ENCODE data around the gene PRAC2. TPM values are rescaled to one million over a fixed set of nuclear protein-coding genes. Genes with fewer than 3 reads are reported as not detected.

PRAC2 gene
- total and polyA plus RNA-seq, 2 of the 8 experiments (the other 6 are each of a cell fraction or from before 2014, with no cell fraction given) = not detected

DNA sequence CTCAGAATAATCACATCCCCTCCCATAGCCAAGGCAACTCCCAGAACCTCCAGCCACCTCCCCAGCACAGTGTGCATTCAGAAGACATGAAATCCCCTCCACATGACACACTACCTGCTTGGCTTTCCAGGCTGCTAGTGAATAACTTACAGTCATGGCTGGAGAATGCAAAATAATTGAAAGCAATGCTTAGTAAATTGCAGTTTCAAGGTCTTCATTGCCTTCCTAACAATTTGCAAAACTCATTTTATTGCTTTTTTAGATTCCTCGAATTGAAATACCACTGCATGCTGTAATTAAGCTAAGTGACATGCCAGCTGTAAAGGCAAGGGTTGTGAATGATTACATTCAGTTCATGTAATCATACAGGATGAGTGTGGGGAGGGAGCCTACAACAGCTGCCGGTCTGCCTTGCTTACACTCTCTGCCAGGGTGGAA, 34.6 kb downstream of the PRAC2 start:
- WGBS, 2 experiments (ENCODE audit: extremely low coverage in 1 of 2, insufficient coverage in 1 of 2, insufficient read length in 1 of 2, insufficient replicate concordance in 2 of 2, low coverage in 1 of 2, low lambda C conversion rate in 2 of 2, missing lambda C conversion rate in 1 of 2) = 84% methylated on average over 2 of the region's 2 CpGs; no CpG with 5 or more reads in 1 of the 2 experiments
- POLR2A ChIA-PET (ENCODE audit: partially characterized antibody) = interaction anchor here (1.3 to 2.1 kb wide), 2 partner anchors 9 to 10 kb away, joined by 3 to 6 read pairs; no protein-coding TSS in a partner anchor
- Histone ChIP-seq H3K4me1 (replicated peaks in 1 of 4; ENCODE audit: control insufficient read depth in 3 of 4, insufficient read depth in 4 of 4, low read length in 3 of 4) (peaks cover 0 to 7% (median 1%) of the 10 kb centered on the region in 4 experiments; a peak in 3 of 7 replicates), H3K56ac (replicated peaks; ENCODE audit: insufficient read length, low read depth, low read length) (no peak overlapping the region), H3K18ac (ENCODE audit: extremely low read depth, low read length) (no peak overlapping the region), H3K27ac (ENCODE audit: low read depth, low read length) (no peak overlapping the region), H3K14ac (ENCODE audit: insufficient read length) (no peak overlapping the region), H3K4me3 (ENCODE audit: extremely low read depth in 1 of 4, insufficient read depth in 2 of 4, low read depth in 3 of 4, low read length in 4 of 4) (no peak overlapping the region), H4K20me1 (replicated peaks in 1 of 2; ENCODE audit: control insufficient read depth in 1 of 2, insufficient read depth in 2 of 2, low read length in 2 of 2) (peaks cover 12 to 19% of the 10 kb centered on the region in 2 experiments), H4K5ac (ENCODE audit: insufficient read length, low read depth, low read length) (no peak overlapping the region), H4K91ac (replicated peaks; ENCODE audit: insufficient read length, low read length) (no peak overlapping the region), H2AK5ac (ENCODE audit: low read depth, low read length) (no peak overlapping the region), H3K9me3 (ENCODE audit: insufficient read depth in 2 of 2, low read depth in 1 of 2, low read length in 1 of 2) (no peaks in the 10 kb centered on the region), H3K79me2 (ENCODE audit: control insufficient read depth in 1 of 2, insufficient read depth in 2 of 2, low read length in 2 of 2) (no peaks in the 10 kb centered on the region), H2BK15ac (ENCODE audit: low read length) (no peak overlapping the region), H4K8ac (ENCODE audit: extremely low read depth, insufficient read depth, low read length) (no peak overlapping the region), H2AFZ (ENCODE audit: low read length) (no peak overlapping the region), H3K27me3 (replicated peaks in 1 of 4; ENCODE audit: control insufficient read depth in 3 of 4, extremely low read depth in 1 of 4, insufficient read depth in 3 of 4, low read length in 3 of 4) (peaks cover 56 to 84% (median 76%) of the 10 kb centered on the region in 4 experiments), H3K23ac (ENCODE audit: insufficient read length) (no peak overlapping the region), H3K36me3 (ENCODE audit: control insufficient read depth in 2 of 4, insufficient read depth in 4 of 4, low read length in 3 of 4) (no peaks in the 10 kb centered on the region; a peak in 1 of 8 replicates), H2BK20ac (ENCODE audit: low read length) (no peak overlapping the region), H2BK120ac (replicated peaks; ENCODE audit: low read depth, low read length) (no peak overlapping the region), H3K23me2 (ENCODE audit: low read depth, low read length) (peaks cover 2% of the 10 kb centered on the region; the same call in 1 of the 2 replicates), H2BK5ac (ENCODE audit: low read depth, low read length) (no peak overlapping the region), H3K4me2 (ENCODE audit: insufficient read depth in 1 of 2, low read depth in 2 of 2, low read length in 2 of 2) (no peak overlapping the region), H3K9ac (replicated peaks in 1 of 4; ENCODE audit: extremely low read depth in 1 of 4, low read depth in 3 of 4, low read length in 3 of 4) (no peak overlapping the region), H3K4ac (replicated peaks; ENCODE audit: insufficient read length, low read depth, low read length) (no peak overlapping the region), H2BK12ac (ENCODE audit: low read depth, low read length) (no peak overlapping the region), H3K79me1 (ENCODE audit: low read depth, low read length) (no peaks in the 10 kb centered on the region)
- DNase-seq (ENCODE audit: low read depth in 1 of 2, low spot score in 2 of 2) (no peak), FAIRE-seq (no peak)
- CTCF ChIA-PET (ENCODE audit: partially characterized antibody) = interaction anchor here (1.0 to 18.8 kb wide), 13 partner anchors 11 to 121 kb away, joined by 3 to 186 read pairs (median 4); no protein-coding TSS in a partner anchor
- TF ChIP-seq KDM4A (IDR thresholded peaks at IDR 0.05; ENCODE audit: low read depth, low read length, severe bottlenecking) (no peak), SIRT6 (IDR thresholded peaks at IDR 0.05; ENCODE audit: low read length) (no peak), CTBP2 (IDR thresholded peaks at IDR 0.05; ENCODE audit: borderline replicate concordance, insufficient read depth, insufficient read length, low read length) (no peak), NRF1 (IDR thresholded peaks at IDR 0.05; ENCODE audit: low read depth, low read length) (no peak), EZH2 (IDR thresholded peaks at IDR 0.05; ENCODE audit: low read depth, low read length, severe bottlenecking) (peak; percentile 6), CHD2 (IDR thresholded peaks at IDR 0.05; ENCODE audit: low read length) (no peak)

Measured in H1 (cell line).